Measurements from ENCODE around the gene EXOC6B. TPM values are rescaled to one million over a fixed set of nuclear protein-coding genes. Genes with fewer than 3 reads are reported as not detected.

EXOC6B gene
- total RNA-seq, 2 experiments from 2014 or later, result 6.2 to 8.3 TPM

GRCh38 chr2:72236445-72237067, 589.3 kb downstream of the EXOC6B start:
- Mint-ChIP-seq H3K27me3 (no peaks in the 10 kb centered on the region), H3K36me3 (ENCODE audit: low read depth) (no peaks in the 10 kb centered on the region), H3K4me3 (no peak overlapping the region), H3K9me3 (peaks cover 2% of the 10 kb centered on the region), H3K4me1 (ENCODE audit: low read depth) (peaks cover 5% of the 10 kb centered on the region), H3K27ac (no peak overlapping the region)
- POLR2A ChIA-PET, result no interaction called here
- no peak for TF ChIP-seq CTCF (IDR thresholded peaks at IDR 0.05)
- CTCF ChIA-PET, result no interaction called here
- no peak for ATAC-seq
- intact Hi-C loops (cut with micrococcal nuclease), result no loop called here
- DNase-seq, result no peak

DNA sequence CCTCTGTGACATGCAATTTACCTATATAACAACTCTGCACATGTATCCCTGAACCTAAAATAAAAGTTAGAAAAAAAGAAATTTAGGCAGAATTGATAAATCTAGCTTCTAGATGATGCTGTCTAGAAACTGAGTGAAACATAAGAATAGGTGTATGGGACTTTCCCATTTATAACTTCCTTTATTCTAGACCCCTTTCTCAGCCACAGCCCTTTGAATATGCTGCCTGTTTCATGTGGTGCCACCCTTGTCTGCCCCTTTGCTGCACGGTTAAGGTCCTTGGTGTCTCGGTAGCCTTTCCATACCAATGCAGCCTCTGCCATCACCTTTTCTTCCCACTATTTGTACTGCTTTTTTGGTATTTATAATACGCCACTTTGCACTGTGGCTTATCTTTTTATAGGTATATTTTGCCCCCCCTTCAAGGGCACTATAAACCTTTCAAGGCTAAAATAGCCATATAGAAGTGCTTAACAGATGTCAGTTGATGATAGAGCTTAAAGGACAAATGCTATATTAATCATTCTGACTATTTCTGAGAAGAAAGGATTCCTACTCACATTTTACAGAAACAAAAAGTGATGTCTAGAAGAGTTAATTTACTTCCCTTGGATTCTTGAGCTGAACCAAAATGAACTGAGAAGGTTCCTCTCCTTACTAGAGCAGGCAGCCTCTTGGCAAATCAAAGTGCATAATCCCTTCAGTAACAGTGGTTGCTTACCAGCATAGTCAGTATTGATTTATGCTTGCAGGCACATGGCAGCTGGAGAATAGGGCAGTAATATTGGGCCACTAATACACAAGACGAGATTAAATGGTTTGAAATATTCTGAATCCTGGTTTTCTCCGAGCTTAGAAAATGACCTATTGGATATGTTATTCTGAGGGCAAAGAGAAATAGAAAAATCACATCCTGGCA, 590.1 kb downstream of the EXOC6B start:
- Mint-ChIP-seq H3K36me3 (ENCODE audit: low read depth) (no peaks in the 10 kb centered on the region), H3K27me3 (no peaks in the 10 kb centered on the region), H3K4me1 (ENCODE audit: low read depth) (no peaks in the 10 kb centered on the region), H3K9me3 (peaks cover 2% of the 10 kb centered on the region), H3K27ac (no peak overlapping the region), H3K4me3 (no peak overlapping the region)
- DNase-seq (no peak), ATAC-seq (no peak)
- ChIA-PET CTCF (no interaction called here), POLR2A (no interaction called here)
- TF ChIP-seq CTCF (IDR thresholded peaks at IDR 0.05), result no peak
- intact Hi-C loops (cut with micrococcal nuclease), result no loop called here

DNA sequence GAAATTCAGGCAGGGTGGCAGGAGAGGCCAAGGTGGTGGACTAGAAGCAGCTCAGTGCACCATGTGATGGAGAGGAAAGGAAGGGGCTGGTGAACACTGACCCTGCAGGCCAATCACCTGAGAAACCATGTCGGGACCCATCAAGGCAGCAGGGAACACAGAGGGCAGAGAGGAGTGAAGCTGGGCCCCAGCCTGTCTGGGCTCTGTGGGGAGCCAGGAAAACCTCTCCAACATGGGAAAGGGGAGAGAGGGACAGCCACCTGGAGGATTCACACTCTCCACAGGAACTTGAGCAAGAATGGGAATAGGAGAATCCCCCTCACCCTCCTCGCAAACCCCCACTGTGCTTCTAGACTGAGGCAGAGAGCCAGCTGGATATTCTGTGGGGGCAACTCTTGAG, 592.6 kb downstream of the EXOC6B start:
- no peak for TF ChIP-seq CTCF (IDR thresholded peaks at IDR 0.05)
- H3K27me3 Mint-ChIP-seq, result no peaks in the 10 kb centered on the region
- intact Hi-C loops (cut with micrococcal nuclease), result no loop called here
- H3K27ac Mint-ChIP-seq, result no peak overlapping the region
- DNase-seq (no peak), ATAC-seq (no peak)
- ChIA-PET CTCF (no interaction called here), POLR2A (no interaction called here)
- no peaks in the 10 kb centered on the region for H3K4me1 Mint-ChIP-seq (ENCODE audit: low read depth)
- peaks cover 3% of the 10 kb centered on the region for H3K36me3 Mint-ChIP-seq (ENCODE audit: low read depth)
- H3K4me3 Mint-ChIP-seq, result no peak overlapping the region
- H3K9me3 Mint-ChIP-seq, result peaks cover 5% of the 10 kb centered on the region

DNA sequence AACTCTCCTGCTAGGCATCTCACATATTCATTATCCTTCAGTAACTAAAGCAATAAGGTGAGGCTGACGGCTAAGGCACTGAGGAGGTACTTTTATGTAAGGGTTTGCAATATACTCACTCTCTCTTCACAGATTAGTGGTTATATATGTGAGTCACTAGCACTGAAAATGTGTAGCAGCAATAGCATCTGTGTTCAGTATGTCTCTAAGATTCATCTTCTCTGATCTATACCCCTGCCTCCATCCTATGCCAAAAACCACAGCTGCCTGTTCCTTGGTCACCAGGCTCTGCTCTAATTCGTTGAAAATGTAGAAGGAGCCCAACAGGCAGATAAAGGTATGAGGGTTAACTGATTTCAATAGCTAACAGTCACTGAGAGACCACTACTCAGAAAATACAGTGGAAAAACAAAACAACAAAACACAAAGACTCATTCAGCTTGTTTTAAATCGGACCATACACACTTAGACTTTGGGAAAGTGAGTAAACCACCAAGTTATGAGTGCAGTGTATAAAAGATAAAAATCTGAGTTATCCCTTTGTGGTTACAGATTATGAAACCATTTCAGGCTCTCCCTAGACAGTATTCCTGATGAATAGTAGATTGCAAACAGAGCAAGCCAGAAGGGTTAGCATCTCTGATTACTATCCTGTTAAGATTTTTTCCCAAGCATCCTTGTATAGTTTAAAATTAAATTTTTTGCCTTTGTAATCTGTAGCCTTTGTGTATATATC, 602.8 kb downstream of the EXOC6B start:
- TF ChIP-seq CTCF (IDR thresholded peaks at IDR 0.05), result no peak
- Mint-ChIP-seq H3K4me1 (ENCODE audit: low read depth) (no peaks in the 10 kb centered on the region), H3K27me3 (no peaks in the 10 kb centered on the region), H3K4me3 (no peak overlapping the region), H3K27ac (no peak overlapping the region), H3K9me3 (peaks cover 3% of the 10 kb centered on the region), H3K36me3 (ENCODE audit: low read depth) (no peaks in the 10 kb centered on the region)
- ChIA-PET CTCF (no interaction called here), POLR2A (no interaction called here)
- no peak for ATAC-seq
- no peak for DNase-seq
- intact Hi-C loops (cut with micrococcal nuclease), result no loop called here

DNA sequence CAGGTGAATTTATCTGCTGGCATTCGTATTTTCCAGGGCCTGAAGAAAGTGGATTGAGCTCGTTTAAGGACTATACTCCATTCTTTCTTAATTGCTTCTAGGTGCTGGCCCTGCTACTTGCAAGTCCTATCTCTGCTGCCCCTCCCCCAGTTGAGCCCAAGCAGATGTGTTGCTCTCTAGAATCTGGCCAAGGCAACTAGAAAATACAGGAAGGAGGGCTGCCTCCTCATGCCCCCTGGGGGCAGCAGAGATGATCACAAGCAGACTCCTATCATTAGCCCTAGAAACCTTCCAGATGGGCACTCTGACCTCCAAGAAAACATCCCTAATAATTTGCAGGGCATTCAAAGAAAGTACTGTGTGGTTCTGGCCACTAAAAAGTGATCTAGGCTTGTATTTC, 605.7 kb downstream of the EXOC6B start:
- intact Hi-C loops (cut with micrococcal nuclease), result no loop called here
- ATAC-seq, result no peak
- no peaks in the 10 kb centered on the region for H3K4me1 Mint-ChIP-seq (ENCODE audit: low read depth)
- H3K27me3 Mint-ChIP-seq, result no peaks in the 10 kb centered on the region
- ChIA-PET CTCF (no interaction called here), POLR2A (no interaction called here)
- H3K9me3 Mint-ChIP-seq, result no peaks in the 10 kb centered on the region
- TF ChIP-seq CTCF (IDR thresholded peaks at IDR 0.05), result no peak
- no peak overlapping the region for H3K27ac Mint-ChIP-seq
- peaks cover 1% of the 10 kb centered on the region for H3K36me3 Mint-ChIP-seq (ENCODE audit: low read depth)
- no peak for DNase-seq
- H3K4me3 Mint-ChIP-seq, result no peak overlapping the region

All from activated CD8-positive, alpha-beta T cell treated with anti-CD3 and anti-CD28 coated beads for 36 hours (primary cell).